Measurements from ENCODE around the gene SYT17.

SYT17 gene

DNA sequence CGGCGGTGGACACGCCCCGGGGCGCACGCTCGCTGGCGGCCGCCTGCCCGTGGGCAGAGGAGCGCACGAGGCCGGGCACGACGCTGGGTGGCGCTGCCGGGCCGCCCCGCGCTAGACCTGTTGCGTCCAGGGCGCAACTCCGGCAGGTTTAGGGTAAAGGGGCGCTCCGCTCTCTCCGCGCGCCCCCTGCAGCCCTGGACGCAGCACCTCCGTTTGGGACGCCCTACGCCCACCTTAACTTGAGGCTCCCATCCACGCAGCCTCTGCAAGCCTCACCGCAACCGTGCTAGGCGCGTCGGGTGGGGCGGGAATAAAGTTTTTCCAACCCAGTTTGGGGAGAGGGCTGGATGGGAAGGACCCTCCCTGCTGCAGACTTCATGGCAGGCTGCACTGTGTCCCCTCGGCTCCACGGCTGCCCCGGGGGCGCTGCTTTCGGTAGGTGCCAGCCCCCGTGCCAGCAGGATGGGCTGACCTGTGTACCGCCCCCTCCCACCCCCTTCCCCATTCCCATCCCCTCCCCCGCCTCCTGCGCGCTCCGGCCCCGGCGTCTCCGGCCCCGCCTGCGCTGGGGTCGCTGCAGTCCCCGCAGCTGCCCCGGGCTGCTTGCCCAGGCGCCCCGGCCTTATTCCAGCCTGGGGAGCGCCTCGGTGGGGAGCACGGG lies at the start of gene SYT17:
SYT17 (plus strand) TSS at position 531 of the 661 bp plus-strand sequence. CDS start 407 bp downstream, outside the sequence.
- DNase-seq (ENCODE audit: low spot score): peak; percentile 72

- no peak for DNase-seq (ENCODE audit: low spot score)
Measured at GRCh38 chr16:19118938-19119431, 49.1 kb upstream of the SYT17 start.

- DNase-seq (ENCODE audit: low spot score): no peak
Measured at GRCh38 chr16:19119564-19119963, 48.5 kb upstream of the SYT17 start.

GRCh38 chr16:19123535-19124178 lies 44.4 kb upstream of the SYT17 start:
- DNase-seq (ENCODE audit: low spot score): no peak

GRCh38 chr16:19126300-19126699 lies 41.7 kb upstream of the SYT17 start:
- no peak for DNase-seq (ENCODE audit: low spot score)

- DNase-seq (ENCODE audit: low spot score): no peak
Measured at GRCh38 chr16:19127205-19127604, 40.8 kb upstream of the SYT17 start.

GRCh38 chr16:19127674-19128131 lies 40.3 kb upstream of the SYT17 start:
- DNase-seq (ENCODE audit: low spot score): no peak

GRCh38 chr16:19128454-19129200 lies 39.4 kb upstream of the SYT17 start:
- no peak for DNase-seq (ENCODE audit: low spot score)

DNA sequence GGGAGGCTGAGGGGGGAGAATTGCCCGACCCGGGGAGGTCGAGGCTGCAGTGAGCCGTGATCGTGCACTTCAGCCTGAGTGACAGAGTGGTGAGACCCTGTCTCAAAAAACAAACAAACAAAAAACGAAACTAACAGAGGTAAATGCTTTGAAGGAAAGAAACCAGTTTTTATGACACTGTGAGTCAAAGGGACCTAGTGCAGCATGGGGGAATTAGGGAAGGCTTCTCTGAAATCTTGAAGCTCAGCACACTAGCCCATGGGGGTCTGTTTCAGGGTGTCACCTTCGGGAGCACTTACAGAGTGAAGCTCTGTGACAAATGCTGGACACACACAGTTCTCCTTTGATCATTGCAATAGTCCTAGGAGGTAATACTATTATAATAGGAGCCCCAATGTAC lies 37.7 kb upstream of the SYT17 start:
- no peak for DNase-seq (ENCODE audit: low spot score)

DNA sequence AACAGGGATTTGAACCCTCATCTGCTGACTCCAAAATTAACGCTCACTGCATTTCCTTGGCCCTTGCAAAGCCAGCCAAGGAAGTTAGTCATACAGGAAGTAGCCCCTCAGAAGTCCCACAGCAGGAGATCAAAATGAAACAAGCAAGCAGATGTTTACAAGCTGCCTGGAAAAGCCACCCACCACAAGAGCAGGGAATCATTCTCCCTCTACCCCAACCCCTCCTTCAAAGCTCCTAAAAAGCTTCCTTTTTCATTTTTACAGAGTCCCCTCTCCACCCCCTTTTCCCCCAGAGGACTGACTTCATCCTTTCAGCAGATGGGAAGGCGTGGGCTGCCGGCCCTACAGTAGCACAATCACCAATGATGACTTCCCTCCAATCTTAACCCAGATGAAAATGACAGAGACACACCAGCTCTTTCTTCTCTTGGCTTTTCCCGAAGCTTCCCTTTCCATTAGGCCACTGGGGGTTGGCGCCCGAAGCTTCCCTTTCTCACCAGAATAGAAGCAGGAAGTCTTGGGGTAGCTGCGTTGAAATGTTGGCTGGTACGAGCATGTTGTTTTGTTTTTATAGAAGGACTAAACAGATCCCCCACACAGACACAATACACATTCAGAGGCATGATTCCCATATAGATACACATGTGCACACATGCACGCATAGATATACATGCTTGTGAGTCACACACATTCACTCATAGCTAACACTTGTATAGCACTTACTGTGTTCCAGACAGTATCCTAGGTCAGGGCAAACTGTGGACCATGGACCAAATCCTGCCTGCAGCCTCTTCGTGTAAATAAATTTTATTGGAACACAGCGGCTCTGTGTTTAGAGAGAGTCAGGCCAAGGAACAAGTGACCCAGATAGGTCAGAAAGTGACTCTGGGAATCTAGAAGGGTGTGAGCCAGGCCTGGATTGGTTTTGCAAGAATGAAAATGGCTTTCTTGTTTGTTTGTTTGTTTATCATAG lies 36.9 kb upstream of the SYT17 start:
- no peak for DNase-seq (ENCODE audit: low spot score)

GRCh38 chr16:19131825-19132218 lies 36.2 kb upstream of the SYT17 start:
- DNase-seq (ENCODE audit: low spot score): no peak

GRCh38 chr16:19132255-19132654 lies 35.8 kb upstream of the SYT17 start:
- DNase-seq (ENCODE audit: low spot score): no peak

DNA sequence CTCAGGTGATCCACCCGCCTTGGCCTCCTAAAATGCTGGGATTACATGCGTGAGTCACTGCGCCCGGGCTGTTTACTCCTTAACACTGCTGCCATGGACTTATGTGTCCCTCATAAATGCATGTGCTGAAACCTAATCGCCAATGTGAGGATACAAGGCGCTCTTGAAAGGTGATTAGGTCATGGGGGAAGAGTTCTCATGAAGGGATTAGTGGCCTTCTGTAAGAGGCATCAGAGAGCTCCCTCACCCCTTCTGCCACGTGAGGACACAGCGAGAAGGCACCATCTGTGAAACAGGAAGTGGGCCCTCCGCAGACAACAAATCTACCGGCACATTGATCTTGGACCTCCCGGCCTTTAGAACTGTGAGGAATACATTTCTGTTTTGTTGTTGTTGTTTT lies 35.1 kb upstream of the SYT17 start:
- DNase-seq (ENCODE audit: low spot score): no peak

- no peak for DNase-seq (ENCODE audit: low spot score)
Measured at GRCh38 chr16:19133600-19133999, 34.4 kb upstream of the SYT17 start.

DNA sequence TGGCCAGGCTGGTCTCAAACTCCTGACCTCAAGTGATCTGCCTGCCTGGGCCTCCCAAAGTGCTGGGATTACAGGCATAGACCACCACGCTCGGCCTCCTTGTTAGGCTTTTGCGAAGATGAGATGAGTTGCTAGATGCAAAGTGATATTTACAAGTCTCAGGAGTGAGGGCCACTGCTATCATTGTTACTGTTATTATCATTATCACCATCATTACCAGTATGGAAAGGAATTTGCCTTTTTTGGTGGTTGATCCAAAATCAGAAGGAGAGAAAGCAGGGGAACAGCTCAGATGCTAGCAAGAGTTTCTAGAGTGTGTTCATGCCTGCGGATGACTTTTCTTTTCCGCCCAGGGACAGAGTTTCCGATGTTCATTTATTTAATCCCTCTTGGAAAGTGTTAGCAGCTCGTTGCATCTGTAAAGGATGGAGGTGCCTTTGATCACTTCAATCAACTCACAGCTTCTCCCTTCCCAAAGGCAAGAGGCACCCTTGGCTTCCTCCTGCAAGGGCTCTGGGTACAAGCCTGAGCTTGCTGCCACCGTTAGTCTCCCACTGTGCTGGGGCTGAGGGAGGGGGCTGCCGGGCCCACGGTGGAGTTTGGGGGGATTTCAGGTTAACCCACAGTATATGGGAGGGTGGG lies 32.7 kb upstream of the SYT17 start:
- no peak for DNase-seq (ENCODE audit: low spot score)

DNA sequence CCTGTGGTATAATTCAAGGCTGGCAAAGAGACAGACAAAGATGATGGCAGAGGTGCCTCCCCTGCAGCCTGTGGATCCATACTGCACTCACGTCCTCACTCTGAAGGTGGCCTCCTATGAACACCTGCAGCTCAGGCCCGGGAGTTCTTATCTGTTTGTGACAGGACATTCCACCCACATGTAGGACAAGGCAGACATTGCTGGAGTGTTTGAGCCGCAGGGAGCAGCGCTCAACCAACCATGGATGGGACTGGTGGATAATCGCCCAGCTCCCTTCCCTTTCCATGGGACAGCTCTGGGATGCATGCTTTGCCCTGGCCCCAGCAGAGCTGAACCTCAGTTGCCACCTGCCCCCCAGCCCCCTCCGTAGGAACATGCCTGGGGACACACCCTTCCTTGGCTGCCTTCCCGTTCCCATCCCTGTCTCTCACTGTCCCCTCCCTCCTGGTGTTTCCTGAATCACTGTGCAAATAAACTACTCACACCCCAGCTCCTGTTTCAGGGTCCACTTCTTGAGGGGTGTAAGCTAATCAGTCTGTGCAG lies 32.1 kb upstream of the SYT17 start:
- DNase-seq (ENCODE audit: low spot score): no peak

DNA sequence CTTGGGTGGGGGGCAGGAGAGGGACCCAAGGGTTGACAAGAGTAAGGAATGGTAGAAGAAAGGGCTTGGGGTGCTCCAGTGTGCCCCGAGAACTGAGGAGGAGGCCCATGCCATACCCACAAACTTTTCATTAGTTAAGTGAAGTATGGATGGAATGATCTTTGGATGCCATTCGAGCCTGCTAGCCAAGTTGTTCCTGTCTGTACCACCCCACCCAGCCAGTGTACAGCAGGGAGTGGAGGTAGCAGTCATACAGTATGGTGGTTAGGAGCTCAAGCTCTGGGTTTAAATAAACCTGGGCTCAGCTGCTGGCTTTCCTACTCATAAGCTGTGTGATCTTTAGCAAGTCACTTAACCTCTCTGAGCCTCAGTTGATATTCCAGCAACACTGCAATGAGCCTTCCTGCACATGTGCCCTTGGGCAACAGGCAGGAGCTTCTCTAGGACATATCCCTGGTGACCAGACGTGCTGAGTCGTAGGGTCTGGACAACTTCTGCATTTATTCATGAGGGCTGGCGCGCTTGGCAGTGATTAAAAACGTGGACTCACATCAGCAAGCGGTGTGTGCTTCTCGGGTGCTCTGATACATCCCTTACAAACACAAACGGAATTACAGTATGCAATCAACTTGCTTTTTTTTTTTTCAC lies 31.4 kb upstream of the SYT17 start:
- DNase-seq (ENCODE audit: low spot score): no peak

- DNase-seq (ENCODE audit: low spot score): no peak
Measured at GRCh38 chr16:19137201-19138128, 30.6 kb upstream of the SYT17 start.

DNA sequence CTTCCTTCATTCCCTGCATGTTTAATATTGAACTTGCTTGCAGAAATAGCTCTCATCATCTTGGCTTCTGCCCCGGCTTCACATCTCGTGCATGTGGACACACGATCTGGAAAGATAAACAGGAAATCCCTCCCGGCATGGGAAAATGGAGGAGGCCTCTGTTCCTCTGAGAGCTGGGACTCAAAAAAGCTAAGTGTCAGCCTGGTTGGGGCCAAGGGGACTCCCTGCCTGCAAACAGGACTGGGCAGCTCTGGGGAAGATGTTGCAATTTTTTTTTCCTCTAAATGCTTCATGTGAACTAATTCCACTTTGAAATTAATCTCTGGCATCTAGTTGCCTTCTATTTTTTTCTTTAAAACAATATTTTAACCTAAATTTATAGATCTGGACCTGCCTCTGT lies 29.4 kb upstream of the SYT17 start:
- DNase-seq (ENCODE audit: low spot score): no peak
